Body of pancreas (tissue), 4 donors: ENCODE measurements around the gene SCGB1A1. TPM values are rescaled to one million over a fixed set of nuclear protein-coding genes. Genes with fewer than 3 reads are reported as not detected.

ENCODE experiments used
- ATAC-seq: fragments of 150-250 bp; one replicate; pipeline ENCODE4 v1.9.1; 2016
- DNase-seq, 4 donors: peaks; one replicate each; pipeline ENCODE4 v3.0.0-alpha.2; 2019
- H3K27ac ChIP-seq, 4 donors: fragments of 200-600 bp; sonication (generic); 1 replicate in 3 of 4; 2 replicates in 1 of 4; pipeline versions ENCODE4 v1.5.1 to v1.6.1; 2016 to 2019; ENCODE audit warnings: mild to moderate bottlenecking in 1 of 4, mixed read lengths in 1 of 4, moderate library complexity in 1 of 4
- H3K27me3 ChIP-seq, 2 donors: fragments of 200-600 bp; sonication (generic); one replicate each; pipeline ENCODE4 v1.6.0; 2016; ENCODE audit warnings: mild to moderate bottlenecking in 1 of 2
- H3K36me3 ChIP-seq, 2 donors: fragments of 200-600 bp; sonication (generic); replicated peaks in 1 of 2; 2 replicates each; pipeline ENCODE4 v1.5.1; 2016; ENCODE audit warnings: low read depth in 2 of 2; ENCODE audit not compliant: insufficient read depth in 1 of 2
- H3K4me1 ChIP-seq: fragments of 200-600 bp; sonication (generic); one replicate; pipeline ENCODE4 v1.6.0; 2016
- H3K4me3 ChIP-seq, 2 donors: fragments of 200-600 bp; sonication (generic); 1 replicate in 1 of 2; 2 replicates in 1 of 2; pipeline ENCODE4 v1.5.1; 2016 to 2019
- H3K9me3 ChIP-seq, 3 donors: fragments of 200-600 bp; sonication (generic); 1 replicate in 2 of 3; 2 replicates in 1 of 3; pipeline ENCODE4 v1.5.1; 2016
- POLR2A ChIP-seq, 3 donors: fragments of 450-650 bp; IDR thresholded peaks; one replicate each; pipeline ENCODE4 v1.6.1; 2016; ENCODE audit warnings: antibody characterized with exemption in 3 of 3, mild to moderate bottlenecking in 2 of 3
- WGBS, 2 donors: methylation state at CpG; one replicate each; pipeline ENCODE4 v1.1.5; 2017; 5-methylcytosine and 5-hydroxymethylcytosine counted together
- intact Hi-C: fragments of 100-400 bp; cut with DNase I; formaldehyde crosslinking; loops from one replicate; pipeline ENCODE4 v1.15.1; 2023
- total RNA-seq, 2 donors: library from RNA; depleted of rRNA; stranded (reverse); fragments of >200 nt; gene quantifications; one replicate each; pipeline ENCODE4 v1.1.0, GENCODE V29; 2016
- TF ChIP-seq, protein P1 (sequence below), 7 experiments: fragments of 450-650 bp in 4 of 7; fragments of 200-600 bp in 3 of 7; sonication (generic) in 3 of 7; IDR thresholded peaks; one replicate each; pipeline ENCODE4 v1.5.1; 2016 to 2019; ENCODE audit warnings: antibody characterized with exemption in 7 of 7

SCGB1A1 gene
- total RNA-seq, 2 donors from 2014 or later, result not detected

DNA sequence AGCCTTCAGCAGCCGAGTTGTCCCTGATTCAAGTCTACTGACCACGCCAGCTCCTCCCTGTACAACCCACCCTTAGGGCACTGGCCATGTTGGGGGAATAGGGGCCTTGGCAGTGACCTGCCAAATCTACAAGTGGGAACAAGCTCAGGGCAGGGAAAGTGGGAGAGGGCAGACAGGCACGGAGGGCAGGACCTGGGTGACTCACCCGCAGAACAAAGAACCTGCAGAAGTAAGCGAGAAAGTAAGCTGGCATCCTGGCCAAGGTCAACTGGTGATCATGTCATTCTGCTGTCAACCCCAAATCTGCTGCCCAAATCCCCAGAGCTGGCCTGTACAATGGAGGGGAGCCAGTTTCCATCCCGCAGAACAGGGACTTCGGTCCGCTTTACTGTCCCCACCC lies 7.9 kb upstream of the SCGB1A1 start:
- Histone ChIP-seq H3K9me3 (no peaks in the 10 kb centered on the region), H3K4me1 (no peaks in the 10 kb centered on the region), H3K27ac (no peak overlapping the region), H3K36me3 (no peaks in the 10 kb centered on the region), H3K27me3 (no peaks in the 10 kb centered on the region), H3K4me3 (no peak overlapping the region)
- ATAC-seq, result no peak
- intact Hi-C loops, result loop anchor here (10.0 kb wide), 1 partner anchor 284 kb away; no protein-coding TSS in a partner anchor
- 74 to 81% methylated on average over 7 to 8 of the region's 8 CpGs for WGBS, 2 donors
- no peak for DNase-seq
- TF ChIP-seq, protein P1, sequence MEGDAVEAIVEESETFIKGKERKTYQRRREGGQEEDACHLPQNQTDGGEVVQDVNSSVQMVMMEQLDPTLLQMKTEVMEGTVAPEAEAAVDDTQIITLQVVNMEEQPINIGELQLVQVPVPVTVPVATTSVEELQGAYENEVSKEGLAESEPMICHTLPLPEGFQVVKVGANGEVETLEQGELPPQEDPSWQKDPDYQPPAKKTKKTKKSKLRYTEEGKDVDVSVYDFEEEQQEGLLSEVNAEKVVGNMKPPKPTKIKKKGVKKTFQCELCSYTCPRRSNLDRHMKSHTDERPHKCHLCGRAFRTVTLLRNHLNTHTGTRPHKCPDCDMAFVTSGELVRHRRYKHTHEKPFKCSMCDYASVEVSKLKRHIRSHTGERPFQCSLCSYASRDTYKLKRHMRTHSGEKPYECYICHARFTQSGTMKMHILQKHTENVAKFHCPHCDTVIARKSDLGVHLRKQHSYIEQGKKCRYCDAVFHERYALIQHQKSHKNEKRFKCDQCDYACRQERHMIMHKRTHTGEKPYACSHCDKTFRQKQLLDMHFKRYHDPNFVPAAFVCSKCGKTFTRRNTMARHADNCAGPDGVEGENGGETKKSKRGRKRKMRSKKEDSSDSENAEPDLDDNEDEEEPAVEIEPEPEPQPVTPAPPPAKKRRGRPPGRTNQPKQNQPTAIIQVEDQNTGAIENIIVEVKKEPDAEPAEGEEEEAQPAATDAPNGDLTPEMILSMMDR (IDR thresholded peaks at IDR 0.05), result no peak
- no peak for TF ChIP-seq POLR2A (IDR thresholded peaks at IDR 0.05)

DNA sequence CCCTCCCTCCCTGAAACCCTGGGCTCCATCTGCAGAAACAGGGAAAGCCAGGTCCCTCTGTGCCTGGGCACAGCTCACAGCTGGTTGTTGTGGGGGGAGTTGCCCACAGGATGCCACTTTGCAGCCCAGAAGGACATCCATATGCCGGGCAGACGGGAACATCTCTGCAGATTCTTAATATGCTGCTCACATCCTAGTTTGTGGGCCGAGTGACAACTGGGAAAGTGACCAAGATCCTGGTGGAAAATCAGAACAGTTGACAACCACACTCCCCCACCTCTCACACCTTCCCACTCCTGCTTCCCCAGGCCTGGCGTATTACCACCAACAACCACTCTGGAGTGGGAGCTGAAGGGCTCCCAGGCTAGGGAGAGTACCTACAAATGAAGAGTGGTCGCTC lies 7.3 kb upstream of the SCGB1A1 start:
- no peak for ATAC-seq
- no peaks in the 10 kb centered on the region for H3K4me1 ChIP-seq
- intact Hi-C loops, result loop anchor here (10.0 kb wide), 1 partner anchor 283 kb away; no protein-coding TSS in a partner anchor
- TF ChIP-seq, protein P1 (IDR thresholded peaks at IDR 0.05), result no peak
- no peak for TF ChIP-seq POLR2A (IDR thresholded peaks at IDR 0.05)
- DNase-seq, result no peak
- H3K36me3 ChIP-seq, result no peaks in the 10 kb centered on the region
- no peak overlapping the region for H3K4me3 ChIP-seq
- WGBS, 2 donors, result 80 to 93% methylated on average over 2 to 5 of the region's 5 CpGs
- no peaks in the 10 kb centered on the region for H3K9me3 ChIP-seq
- no peak overlapping the region for H3K27ac ChIP-seq
- H3K27me3 ChIP-seq, result no peaks in the 10 kb centered on the region

DNA sequence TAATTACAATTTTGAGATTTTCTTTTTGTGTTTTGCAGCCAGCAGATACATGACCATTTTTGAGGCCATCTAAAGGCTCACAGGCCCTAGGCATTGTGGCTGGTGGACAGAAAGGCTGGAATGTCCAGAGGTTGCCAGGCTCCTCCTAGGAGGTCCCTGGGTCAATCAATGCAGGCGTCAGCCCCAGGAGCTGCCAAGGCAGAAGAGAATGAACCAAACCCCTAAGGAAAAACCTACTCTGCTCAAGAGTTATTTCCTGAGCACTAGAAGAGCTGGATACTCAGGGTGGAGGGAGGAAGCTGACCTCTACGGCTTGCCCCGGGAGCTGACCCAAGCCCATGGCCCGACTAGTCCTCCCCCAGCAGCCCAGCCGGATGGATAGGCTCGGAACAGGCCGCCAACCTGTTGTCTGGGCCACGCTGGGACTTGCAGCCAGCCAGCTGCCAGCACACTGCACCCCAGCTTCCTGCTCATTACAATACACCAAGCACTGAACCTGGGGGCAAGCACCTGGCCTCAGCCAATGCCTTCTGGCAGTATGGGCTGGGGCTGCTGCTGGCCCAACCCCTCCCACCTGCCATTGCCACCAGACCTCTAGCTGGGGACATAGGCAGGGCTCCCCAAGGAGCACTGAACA lies 5.7 kb upstream of the SCGB1A1 start:
- no peak overlapping the region for H3K4me3 ChIP-seq
- H3K27me3 ChIP-seq, result no peaks in the 10 kb centered on the region
- WGBS, 2 donors, result 72 to 100% methylated on average over 1 to 8 of the region's 8 CpGs
- H3K9me3 ChIP-seq, result no peaks in the 10 kb centered on the region
- no peak for TF ChIP-seq POLR2A (IDR thresholded peaks at IDR 0.05)
- TF ChIP-seq, protein P1 (IDR thresholded peaks at IDR 0.05), result no peak
- no peaks in the 10 kb centered on the region for H3K4me1 ChIP-seq
- no peak overlapping the region for H3K27ac ChIP-seq
- ATAC-seq (no peak), DNase-seq (no peak)
- intact Hi-C loops, result loop anchor here (10.0 kb wide), 1 partner anchor 282 kb away; no protein-coding TSS in a partner anchor
- no peaks in the 10 kb centered on the region for H3K36me3 ChIP-seq

DNA sequence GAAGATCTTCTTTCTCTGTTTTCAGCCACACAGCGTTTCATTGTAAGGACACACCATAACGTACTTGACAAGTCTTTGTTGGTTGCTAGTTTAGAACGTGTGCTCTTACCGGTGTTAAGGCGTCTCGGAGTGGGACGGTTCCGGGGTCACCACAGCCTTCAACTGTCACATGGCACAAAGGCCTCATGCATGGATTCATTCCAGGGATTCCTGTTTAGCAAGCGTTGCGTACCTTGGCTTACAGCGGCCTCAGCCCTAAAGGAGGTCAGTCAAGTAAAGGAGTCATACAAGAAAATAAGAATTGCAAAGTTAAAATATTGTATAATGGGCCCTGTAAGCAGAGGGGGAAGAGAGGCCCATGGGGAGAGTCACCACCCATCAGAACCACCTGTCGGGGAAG lies 2.2 kb upstream of the SCGB1A1 start:
- WGBS, 2 donors, result 67 to 80% methylated on average over 12 of the region's 12 CpGs
- no peak for DNase-seq
- no peak for ATAC-seq

More for the DNA sequence above, 2.2 kb upstream of the SCGB1A1 start:
- Histone ChIP-seq H3K4me1 (no peaks in the 10 kb centered on the region), H3K27me3 (no peaks in the 10 kb centered on the region), H3K36me3 (no peaks in the 10 kb centered on the region), H3K9me3 (no peaks in the 10 kb centered on the region), H3K27ac (no peak overlapping the region), H3K4me3 (no peak overlapping the region)
- intact Hi-C loops, result loop anchor here (10.0 kb wide), 1 partner anchor 278 kb away; no protein-coding TSS in a partner anchor
- TF ChIP-seq POLR2A (IDR thresholded peaks at IDR 0.05), result no peak
- TF ChIP-seq, protein P1 (IDR thresholded peaks at IDR 0.05), result no peak
